IMR-90 (cell line): Measurements from ENCODE around the gene NDUFC2. TPM values are rescaled to one million over a fixed set of nuclear protein-coding genes. Genes with fewer than 3 reads are reported as not detected.

Experiments used
- ATAC-seq: fragments of 200-7000 bp; cut with Tn5 transposase; 2 replicates; pipeline ENCODE4 v1.9.1; 2020; ENCODE audit warnings: low read depth, mild to moderate bottlenecking, moderate library complexity
- BruUV-seq: library from RNA; stranded (reverse); fragments of 400-500 nt; replicated peaks from 2 replicates; lab custom pipeline; 2021; lab: Mats Ljungman, UMichigan
- CTCF ChIA-PET: fragments of 300-600 bp; formaldehyde crosslinking; extraction: SDS; loops from one replicate; lab custom pipeline; 2021; ENCODE audit warnings: antibody characterized with exemption; lab: Yijun Ruan, JAX
- POLR2A ChIA-PET: fragments of 300-600 bp; sonication (Branson Sonifier 250); formaldehyde crosslinking; loops from one replicate; lab custom pipeline; 2022; ENCODE audit warnings: antibody characterized with exemption; ENCODE audit not compliant: unreplicated experiment; lab: Charles Lee
- DNase-seq: peaks from one replicate; pipeline ENCODE4 v3.0.0; 2013
- H2AFZ ChIP-seq: replicated peaks from 2 replicates; pipeline ENCODE3; 2013; ENCODE audit warnings: low read length, mild to moderate bottlenecking; ENCODE audit not compliant: poor library complexity
- H2AK5ac ChIP-seq: 2 replicates; pipeline ENCODE4 v1.6.1; 2013; ENCODE audit warnings: low read depth, low read length, inconsistent platforms
- H2AK9ac ChIP-seq: replicated peaks from 2 replicates; pipeline ENCODE3; 2013; ENCODE audit warnings: mild to moderate bottlenecking, low read depth, low read length, moderate library complexity; ENCODE audit not compliant: poor library complexity
- H2BK120ac ChIP-seq: 2 replicates; pipeline ENCODE4 v1.6.1; 2013; ENCODE audit warnings: low read depth, low read length, inconsistent platforms
- H2BK15ac ChIP-seq: 3 replicates; pipeline ENCODE4 v1.6.1; 2013; ENCODE audit warnings: low read depth, low read length, inconsistent platforms
- H2BK20ac ChIP-seq: 2 replicates; pipeline ENCODE4 v1.6.1; 2013; ENCODE audit warnings: low read depth, mild to moderate bottlenecking, inconsistent platforms, low read length, moderate library complexity
- H2BK5ac ChIP-seq: 2 replicates; pipeline ENCODE4 v1.6.1; 2013; ENCODE audit warnings: mild to moderate bottlenecking, low read depth, low read length, inconsistent platforms; ENCODE audit not compliant: poor library complexity, severe bottlenecking
- H3K14ac ChIP-seq: replicated peaks from 2 replicates; pipeline ENCODE4 v1.6.1; 2013; ENCODE audit warnings: low read depth, low read length, inconsistent platforms
- H3K18ac ChIP-seq: 2 replicates; pipeline ENCODE4 v1.6.1; 2013; ENCODE audit warnings: low read depth, low read length, control low read depth
- H3K23ac ChIP-seq: 2 replicates; pipeline ENCODE4 v1.6.1; 2013; ENCODE audit warnings: low read depth, low read length, inconsistent platforms
- H3K27ac ChIP-seq: 2 replicates; pipeline ENCODE4 v1.5.1; 2013; ENCODE audit warnings: mild to moderate bottlenecking, control low read depth, low read length; ENCODE audit not compliant: insufficient read depth
- H3K27me3 ChIP-seq: 2 replicates; pipeline ENCODE4 v1.6.1; 2013; ENCODE audit warnings: low read length; ENCODE audit not compliant: control insufficient read depth, insufficient read depth
- H3K36me3 ChIP-seq: 2 replicates; pipeline ENCODE4 v1.6.1; 2013; ENCODE audit warnings: low read length, mixed read lengths; ENCODE audit not compliant: control insufficient read depth, insufficient read depth
- H3K4ac ChIP-seq: 2 replicates; pipeline ENCODE4 v1.6.1; 2013; ENCODE audit warnings: low read depth, low read length, inconsistent platforms
- H3K4me1 ChIP-seq: 2 replicates; pipeline ENCODE4 v1.6.1; 2013; ENCODE audit warnings: low read length, mixed read lengths; ENCODE audit not compliant: control insufficient read depth, insufficient read depth
- H3K4me2 ChIP-seq: 2 replicates; pipeline ENCODE4 v1.6.1; 2013; ENCODE audit warnings: low read depth, mild to moderate bottlenecking, control low read depth, low read length, moderate library complexity
- H3K4me3 ChIP-seq: 2 replicates; pipeline ENCODE4 v1.5.1; 2013; ENCODE audit warnings: low read depth, mild to moderate bottlenecking, control low read depth, low read length, moderate library complexity; ENCODE audit not compliant: insufficient read depth
- H3K56ac ChIP-seq: 2 replicates; pipeline ENCODE4 v1.6.1; 2013; ENCODE audit warnings: low read length, inconsistent platforms; ENCODE audit not compliant: insufficient read depth; ENCODE audit errors: extremely low read depth
- H3K79me1 ChIP-seq, 2 experiments: 2 replicates each; pipeline ENCODE4 v1.6.1; 2013; ENCODE audit warnings: low read length in 2 of 2, inconsistent platforms in 1 of 2, low read depth in 1 of 2
- H3K9ac ChIP-seq: 2 replicates; pipeline ENCODE4 v1.6.1; 2013; ENCODE audit warnings: low read depth, low read length, control low read depth
- H3K9me1 ChIP-seq: 2 replicates; pipeline ENCODE4 v1.6.1; 2013; ENCODE audit warnings: low read length, inconsistent platforms; ENCODE audit not compliant: insufficient read depth
- H3K9me3 ChIP-seq: 2 replicates; pipeline ENCODE4 v1.6.1; 2013; ENCODE audit warnings: low read length; ENCODE audit not compliant: control insufficient read depth, insufficient read depth
- H4K20me1 ChIP-seq: 2 replicates; pipeline ENCODE4 v1.6.1; 2013; ENCODE audit warnings: low read length, inconsistent platforms; ENCODE audit not compliant: insufficient read depth
- H4K5ac ChIP-seq: 2 replicates; pipeline ENCODE4 v1.6.1; 2013; ENCODE audit warnings: mild to moderate bottlenecking, low read depth, low read length, control low read depth
- H4K8ac ChIP-seq, 2 experiments: 2 replicates each; pipeline ENCODE4 v1.6.1; 2013; ENCODE audit warnings: low read depth in 2 of 2, low read length in 2 of 2, control low read depth in 1 of 2, inconsistent platforms in 1 of 2
- H4K91ac ChIP-seq: 2 replicates; pipeline ENCODE4 v1.6.1; 2013; ENCODE audit warnings: low read depth, low read length, inconsistent platforms; ENCODE audit not compliant: insufficient read depth
- CEBPB ChIP-seq: IDR thresholded peaks from 2 replicates; pipeline ENCODE4 v1.6.1; 2012; ENCODE audit warnings: low read depth, low read length, improper control_type of control experiment
- MXI1 ChIP-seq: IDR thresholded peaks from 2 replicates; pipeline ENCODE4 v1.6.1; 2012; ENCODE audit warnings: low read depth, mild to moderate bottlenecking, low read length, moderate library complexity, borderline replicate concordance
- NFE2L2 ChIP-seq: fragments of 150-350 bp; IDR thresholded peaks from 2 replicates; pipeline ENCODE4 v1.6.1; 2016; ENCODE audit warnings: low read depth, mild to moderate bottlenecking, low read length
- RAD21 ChIP-seq: IDR thresholded peaks from 2 replicates; pipeline ENCODE4 v1.6.1; 2012; ENCODE audit warnings: low read length, improper control_type of control experiment
- SMC3 ChIP-seq: fragments of 150-350 bp; IDR thresholded peaks from 2 replicates; pipeline ENCODE4 v1.6.1; 2016; ENCODE audit warnings: low read depth, mild to moderate bottlenecking, antibody characterized with exemption, low read length, moderate library complexity
- WGBS, 2 experiments: methylation state at CpG; one replicate each; pipeline versions ENCODE4 v1.1.5 to v1.1.7; 2013; ENCODE audit warnings: missing lambda C conversion rate in 2 of 2; ENCODE audit not compliant: insufficient read length in 1 of 2; ENCODE audit errors: extremely low coverage in 2 of 2; 5-methylcytosine and 5-hydroxymethylcytosine counted together
- dilution Hi-C: fragments of 300-500 bp; cut with HindIII; formaldehyde crosslinking; loops from one replicate; pipeline ENCODE4 v1.14.3; 2018; ENCODE audit warnings: low sequenced_read_pairs; ENCODE audit not compliant: unreplicated experiment
- in situ Hi-C: fragments of 300-500 bp; cut with MboI; formaldehyde crosslinking; loops from 3 replicates; pipeline ENCODE4 v1.14.3; 2019; ENCODE audit warnings: low sequenced_read_pairs, inconsistent platforms, mixed read lengths
- intact Hi-C: fragments of 100-400 bp; cut with micrococcal nuclease; formaldehyde crosslinking; loops from 2 replicates; pipeline ENCODE4 v1.10.0; 2022
- polyA plus RNA-seq, 3 experiments: library from polyadenylated mRNA; depleted of rRNA; stranded (reverse); fragments of >200 nt; gene quantifications; 2 replicates each; pipeline ENCODE4 v1.2.3, GENCODE V29; 2012; ENCODE audit warnings: low replicate concordance in 1 of 3
- total RNA-seq: library from RNA; depleted of rRNA; stranded (reverse); fragments of >200 nt; gene quantifications from 2 replicates; pipeline ENCODE4 v1.2.3, GENCODE V29; 2012
- TF ChIP-seq, protein P1 (sequence below): fragments of 150-350 bp; IDR thresholded peaks from 2 replicates; pipeline ENCODE4 v1.6.1; 2017; ENCODE audit warnings: mild to moderate bottlenecking, antibody characterized with exemption, low read length, low read depth
- TF ChIP-seq, protein P2 (sequence below): conservative IDR thresholded peaks from 2 replicates; pipeline ENCODE4 v1.5.1; 2012; ENCODE audit warnings: mild to moderate bottlenecking, low read depth, low read length, improper control_type of control experiment

The NDUFC2 gene
- total and polyA plus RNA-seq, 2 of the 4 experiments (the other 2 are of a cell fraction): 146 to 340 TPM

DNA sequence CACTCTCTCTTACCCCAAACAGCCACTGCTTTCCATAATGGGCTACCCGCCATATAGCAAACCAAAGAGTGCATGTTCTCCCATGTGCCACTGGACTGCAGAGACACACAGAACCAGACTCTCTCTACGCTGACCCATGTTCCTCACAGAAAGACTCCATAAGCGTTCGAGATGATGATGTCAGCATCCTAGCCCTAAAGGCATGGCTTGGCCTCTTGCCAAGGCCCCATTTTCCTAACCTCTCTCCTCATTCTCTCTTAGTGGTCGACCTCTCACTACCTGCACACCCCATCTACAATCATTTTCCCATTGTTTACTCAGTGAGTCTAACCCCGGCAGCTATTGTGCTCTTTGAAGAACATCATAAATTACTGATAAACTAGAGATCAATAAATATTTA is 4.9 kb downstream of the NDUFC2 start:
- Histone ChIP-seq H2BK15ac (no peak overlapping the region), H3K4ac (no peak overlapping the region), H3K23ac (0 out of 2 replicates have a peak overlapping the region, but pooled peaks have one; percentile 66), H2BK20ac (no peak overlapping the region), H3K4me3 (no peak overlapping the region), H3K4me2 (no peak overlapping the region), H3K79me1 (peaks cover 26 to 73% of the 10 kb centered on the region in 2 experiments), H4K8ac (no peak overlapping the region), H3K56ac (no peak overlapping the region), H2BK120ac (no peak overlapping the region), H3K14ac (0 out of 2 replicates have a peak overlapping the region, but pooled peaks have one; percentile 8), H3K27me3 (no peaks in the 10 kb centered on the region), H3K9me1 (peaks cover 21% of the 10 kb centered on the region), H4K91ac (no peak overlapping the region), H3K18ac (no peak overlapping the region), H2BK5ac (no peak overlapping the region), H3K9me3 (no peaks in the 10 kb centered on the region), H4K20me1 (peaks cover 40% of the 10 kb centered on the region), H3K9ac (no peak overlapping the region), H4K5ac (peak overlapping the region; percentile 17; the same call in 1 of the 2 replicates), H2AFZ (no peak overlapping the region), H2AK9ac (peak overlapping the region; percentile 9), H3K36me3 (peaks cover 14% of the 10 kb centered on the region), H3K27ac (no peak overlapping the region), H2AK5ac (no peak overlapping the region), H3K4me1 (peaks cover 2% of the 10 kb centered on the region; the same call in 1 of the 2 replicates)
- DNase-seq (no peak), ATAC-seq (no peak)
- POLR2A ChIA-PET: no interaction called here
- intact Hi-C loops: no loop called here
- CTCF ChIA-PET: interaction anchor here (1.9 kb wide), 1 partner anchor 29 kb away, joined by 4 read pairs; no protein-coding TSS in a partner anchor
- in situ Hi-C loops: no loop called here
- no TSS peak for BruUV-seq
- no peak for TF ChIP-seq CEBPB
- no peak for TF ChIP-seq MXI1
- TF ChIP-seq SMC3: no peak
- TF ChIP-seq RAD21: no peak
- no peak for TF ChIP-seq NFE2L2
- TF ChIP-seq, protein P1, sequence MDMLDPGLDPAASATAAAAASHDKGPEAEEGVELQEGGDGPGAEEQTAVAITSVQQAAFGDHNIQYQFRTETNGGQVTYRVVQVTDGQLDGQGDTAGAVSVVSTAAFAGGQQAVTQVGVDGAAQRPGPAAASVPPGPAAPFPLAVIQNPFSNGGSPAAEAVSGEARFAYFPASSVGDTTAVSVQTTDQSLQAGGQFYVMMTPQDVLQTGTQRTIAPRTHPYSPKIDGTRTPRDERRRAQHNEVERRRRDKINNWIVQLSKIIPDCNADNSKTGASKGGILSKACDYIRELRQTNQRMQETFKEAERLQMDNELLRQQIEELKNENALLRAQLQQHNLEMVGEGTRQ: no peak
- TF ChIP-seq, protein P2, sequence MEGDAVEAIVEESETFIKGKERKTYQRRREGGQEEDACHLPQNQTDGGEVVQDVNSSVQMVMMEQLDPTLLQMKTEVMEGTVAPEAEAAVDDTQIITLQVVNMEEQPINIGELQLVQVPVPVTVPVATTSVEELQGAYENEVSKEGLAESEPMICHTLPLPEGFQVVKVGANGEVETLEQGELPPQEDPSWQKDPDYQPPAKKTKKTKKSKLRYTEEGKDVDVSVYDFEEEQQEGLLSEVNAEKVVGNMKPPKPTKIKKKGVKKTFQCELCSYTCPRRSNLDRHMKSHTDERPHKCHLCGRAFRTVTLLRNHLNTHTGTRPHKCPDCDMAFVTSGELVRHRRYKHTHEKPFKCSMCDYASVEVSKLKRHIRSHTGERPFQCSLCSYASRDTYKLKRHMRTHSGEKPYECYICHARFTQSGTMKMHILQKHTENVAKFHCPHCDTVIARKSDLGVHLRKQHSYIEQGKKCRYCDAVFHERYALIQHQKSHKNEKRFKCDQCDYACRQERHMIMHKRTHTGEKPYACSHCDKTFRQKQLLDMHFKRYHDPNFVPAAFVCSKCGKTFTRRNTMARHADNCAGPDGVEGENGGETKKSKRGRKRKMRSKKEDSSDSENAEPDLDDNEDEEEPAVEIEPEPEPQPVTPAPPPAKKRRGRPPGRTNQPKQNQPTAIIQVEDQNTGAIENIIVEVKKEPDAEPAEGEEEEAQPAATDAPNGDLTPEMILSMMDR: no peak
- dilution Hi-C loops: no loop called here
- 92% methylated on average over 2 of the region's 6 CpGs; no CpG with 5 or more reads in 1 of the 2 experiments for WGBS, 2 experiments
